Smooth muscle cell (in vitro differentiated cells): ENCODE measurements around the gene NPAS1. TPM values are rescaled to one million over a fixed set of nuclear protein-coding genes. Genes with fewer than 3 reads are reported as not detected.

Source experiments
- DNase-seq: peaks from one replicate; lab custom pipeline; 2025; ENCODE audit not compliant: unreplicated experiment; lab: John Stamatoyannopoulos, UW
- H2AFZ ChIP-seq: fragments of 200-600 bp; sonication (generic); 2 replicates; pipeline ENCODE4 v1.6.0; 2016; ENCODE audit warnings: antibody characterized with exemption, low read depth, mild to moderate bottlenecking
- H3F3A ChIP-seq: fragments of 200-600 bp; sonication (generic); 2 replicates; pipeline ENCODE4 v1.6.0; 2017; ENCODE audit warnings: antibody characterized with exemption, low read depth
- H3K27ac ChIP-seq: fragments of 200-600 bp; sonication (generic); 2 replicates; pipeline ENCODE4 v1.5.1; 2016; ENCODE audit warnings: low read depth, mild to moderate bottlenecking
- H3K27me3 ChIP-seq: fragments of 200-600 bp; sonication (generic); 2 replicates; pipeline ENCODE4 v1.6.1; 2016; ENCODE audit warnings: low read depth, mild to moderate bottlenecking
- H3K36me3 ChIP-seq: fragments of 200-600 bp; sonication (generic); 2 replicates; pipeline ENCODE4 v1.5.1; 2016; ENCODE audit warnings: low read depth
- H3K4me1 ChIP-seq: fragments of 200-600 bp; sonication (generic); 2 replicates; pipeline ENCODE4 v1.5.1; 2016; ENCODE audit warnings: low read depth
- H3K4me2 ChIP-seq: fragments of 200-600 bp; sonication (generic); 2 replicates; pipeline ENCODE4 v1.6.0; 2016; ENCODE audit warnings: mild to moderate bottlenecking
- H3K4me3 ChIP-seq: fragments of 200-600 bp; sonication (generic); 2 replicates; pipeline ENCODE4 v1.5.1; 2016; ENCODE audit warnings: mild to moderate bottlenecking
- H3K79me2 ChIP-seq: fragments of 200-600 bp; sonication (generic); 2 replicates; pipeline ENCODE4 v1.6.0; 2016; ENCODE audit warnings: low read depth, mild to moderate bottlenecking
- H3K9ac ChIP-seq: fragments of 200-600 bp; sonication (generic); 2 replicates; pipeline ENCODE4 v1.6.0; 2016; ENCODE audit warnings: low read depth
- H3K9me3 ChIP-seq: fragments of 200-600 bp; sonication (generic); replicated peaks from 2 replicates; pipeline ENCODE4 v1.5.1; 2016; ENCODE audit warnings: low read depth
- H4K20me1 ChIP-seq: fragments of 200-600 bp; sonication (generic); 2 replicates; pipeline ENCODE4 v1.6.0; 2016; ENCODE audit warnings: low read depth
- WGBS: methylation state at CpG from one replicate; pipeline ENCODE4 v1.1.7; 2016; ENCODE audit warnings: low lambda C conversion rate; 5-methylcytosine and 5-hydroxymethylcytosine counted together
- polyA plus RNA-seq: library from polyadenylated mRNA; unstranded; fragments of >200 nt; fragmentation: Nextera tagmentation; extraction: Ambion mirVana; gene quantifications from 2 replicates; pipeline ENCODE4 v1.2.1, GENCODE V29; 2016
- total RNA-seq: library from RNA; depleted of rRNA; stranded (reverse); fragments of >200 nt; gene quantifications from 2 replicates; pipeline ENCODE4 v1.2.3, GENCODE V29; 2014
- TF ChIP-seq, protein P1 (sequence below): fragments of 200-600 bp; sonication (generic); IDR thresholded peaks from 2 replicates; pipeline ENCODE4 v1.5.1; 2017; ENCODE audit warnings: borderline replicate concordance, mild to moderate bottlenecking, antibody characterized with exemption; ENCODE audit not compliant: insufficient read depth, poor library complexity, severe bottlenecking

The NPAS1 gene
- total and polyA plus RNA-seq, 2 experiments from 2014 or later, result 0.76 to 4.7 TPM

- Histone ChIP-seq H3K27ac (no peak overlapping the region), H2AFZ (no peak overlapping the region), H3F3A (peaks cover 10% of the 10 kb centered on the region), H4K20me1 (peaks cover 38% of the 10 kb centered on the region), H3K9me3 (no peaks in the 10 kb centered on the region), H3K4me2 (no peak overlapping the region), H3K4me3 (no peak overlapping the region), H3K79me2 (no peaks in the 10 kb centered on the region), H3K4me1 (no peaks in the 10 kb centered on the region), H3K36me3 (no peaks in the 10 kb centered on the region), H3K27me3 (no peaks in the 10 kb centered on the region), H3K9ac (no peak overlapping the region)
- DNase-seq, result no peak
- WGBS, result 98% methylated on average over 48 of the region's 61 CpGs
- TF ChIP-seq, protein P1, sequence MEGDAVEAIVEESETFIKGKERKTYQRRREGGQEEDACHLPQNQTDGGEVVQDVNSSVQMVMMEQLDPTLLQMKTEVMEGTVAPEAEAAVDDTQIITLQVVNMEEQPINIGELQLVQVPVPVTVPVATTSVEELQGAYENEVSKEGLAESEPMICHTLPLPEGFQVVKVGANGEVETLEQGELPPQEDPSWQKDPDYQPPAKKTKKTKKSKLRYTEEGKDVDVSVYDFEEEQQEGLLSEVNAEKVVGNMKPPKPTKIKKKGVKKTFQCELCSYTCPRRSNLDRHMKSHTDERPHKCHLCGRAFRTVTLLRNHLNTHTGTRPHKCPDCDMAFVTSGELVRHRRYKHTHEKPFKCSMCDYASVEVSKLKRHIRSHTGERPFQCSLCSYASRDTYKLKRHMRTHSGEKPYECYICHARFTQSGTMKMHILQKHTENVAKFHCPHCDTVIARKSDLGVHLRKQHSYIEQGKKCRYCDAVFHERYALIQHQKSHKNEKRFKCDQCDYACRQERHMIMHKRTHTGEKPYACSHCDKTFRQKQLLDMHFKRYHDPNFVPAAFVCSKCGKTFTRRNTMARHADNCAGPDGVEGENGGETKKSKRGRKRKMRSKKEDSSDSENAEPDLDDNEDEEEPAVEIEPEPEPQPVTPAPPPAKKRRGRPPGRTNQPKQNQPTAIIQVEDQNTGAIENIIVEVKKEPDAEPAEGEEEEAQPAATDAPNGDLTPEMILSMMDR, result no peak
These were observed 47.0 kb downstream of the NPAS1 start for GRCh38 chr19:47066376-47067214.

- DNase-seq, result no peak
- Histone ChIP-seq H3K27ac (no peak overlapping the region), H2AFZ (no peak overlapping the region), H4K20me1 (peaks cover 43% of the 10 kb centered on the region), H3K36me3 (no peaks in the 10 kb centered on the region), H3K4me2 (no peak overlapping the region), H3F3A (peaks cover 10% of the 10 kb centered on the region), H3K4me3 (no peak overlapping the region), H3K9ac (no peak overlapping the region), H3K79me2 (no peaks in the 10 kb centered on the region), H3K27me3 (no peaks in the 10 kb centered on the region), H3K4me1 (no peaks in the 10 kb centered on the region), H3K9me3 (no peaks in the 10 kb centered on the region)
- TF ChIP-seq, protein P1, result no peak
- WGBS, result 96% methylated on average over 31 of the region's 36 CpGs
These were observed 47.7 kb downstream of the NPAS1 start for GRCh38 chr19:47067215-47067847.

DNA sequence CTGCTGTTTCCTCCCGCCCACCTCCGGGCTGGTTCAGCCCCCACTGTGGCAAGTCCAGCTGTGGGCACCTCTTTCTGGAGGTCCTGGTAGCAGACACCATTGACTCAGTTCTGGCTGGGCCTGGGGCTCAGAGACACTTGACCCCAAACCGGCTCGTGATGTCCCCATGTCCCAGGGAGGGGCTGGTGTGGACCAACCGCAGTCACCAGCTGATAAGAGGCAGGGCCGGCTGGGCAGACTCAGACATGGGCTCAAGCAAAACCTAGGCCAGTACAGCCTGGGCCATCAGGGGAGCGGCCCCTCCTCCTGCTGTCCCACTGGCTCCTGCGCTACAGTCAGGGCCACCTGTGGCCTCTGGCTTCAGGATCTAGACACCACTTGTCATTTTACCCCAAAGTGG lies 48.6 kb downstream of the NPAS1 start:
- Histone ChIP-seq H3K27me3 (no peaks in the 10 kb centered on the region), H3K4me1 (no peaks in the 10 kb centered on the region), H4K20me1 (peaks cover 49% of the 10 kb centered on the region), H3K79me2 (no peaks in the 10 kb centered on the region), H3K36me3 (no peaks in the 10 kb centered on the region), H3K9me3 (no peaks in the 10 kb centered on the region), H3K27ac (no peak overlapping the region), H3K9ac (no peak overlapping the region), H3F3A (peaks cover 10% of the 10 kb centered on the region), H3K4me2 (no peak overlapping the region), H2AFZ (no peak overlapping the region), H3K4me3 (no peak overlapping the region)
- TF ChIP-seq, protein P1, result no peak
- DNase-seq, result no peak
- WGBS, result 94% methylated on average over 8 of the region's 8 CpGs
